Karpas-422 (cell line): ENCODE data around the gene ALPL. TPM values are rescaled to one million over a fixed set of nuclear protein-coding genes. Genes with fewer than 3 reads are reported as not detected.
A peak's percentile ranks its signal among the peaks of the same experiment; 100 is the strongest.
"Not testable (repeated sequence)": the region's sequence is repeated elsewhere in the genome, so short reads cannot be mapped to it uniquely, and the experiment has no call there.

ENCODE experiments used
- DNase-seq: peaks from one replicate; pipeline ENCODE4 v3.0.0-alpha.2; 2015
- H2AFZ ChIP-seq: fragments of 200-600 bp; sonication (generic); 2 replicates; pipeline ENCODE4 v1.6.1; 2014; ENCODE audit warnings: antibody characterized with exemption, low read length, mixed read lengths
- H3K27ac ChIP-seq: fragments of 200-600 bp; sonication (generic); 2 replicates; pipeline ENCODE4 v1.5.1; 2014; ENCODE audit warnings: mild to moderate bottlenecking, low read length, moderate library complexity
- H3K27me3 ChIP-seq: fragments of 200-600 bp; sonication (generic); 2 replicates; pipeline ENCODE4 v1.6.1; 2014; ENCODE audit warnings: low read length, mixed read lengths
- H3K36me3 ChIP-seq: fragments of 200-600 bp; sonication (generic); 2 replicates; pipeline ENCODE4 v1.6.1; 2014; ENCODE audit warnings: low read length, mixed read lengths; ENCODE audit not compliant: insufficient read depth
- H3K4me1 ChIP-seq: fragments of 200-600 bp; sonication (generic); 2 replicates; pipeline ENCODE4 v1.6.1; 2014; ENCODE audit warnings: mild to moderate bottlenecking, low read length, mixed read lengths
- H3K4me2 ChIP-seq: fragments of 200-600 bp; sonication (generic); 2 replicates; pipeline ENCODE4 v1.6.1; 2014; ENCODE audit warnings: low read length, low read depth, mild to moderate bottlenecking; ENCODE audit not compliant: poor library complexity, severe bottlenecking
- H3K4me3 ChIP-seq: fragments of 200-600 bp; sonication (generic); 2 replicates; pipeline ENCODE4 v1.5.1; 2014; ENCODE audit warnings: mild to moderate bottlenecking, antibody characterized with exemption, low read length, mixed read lengths
- H3K79me2 ChIP-seq: fragments of 200-600 bp; sonication (generic); 2 replicates; pipeline ENCODE4 v1.6.1; 2014; ENCODE audit warnings: mild to moderate bottlenecking, low read length, mixed read lengths
- H3K9ac ChIP-seq: fragments of 200-600 bp; sonication (generic); 2 replicates; pipeline ENCODE4 v1.6.0; 2014; ENCODE audit warnings: low read length
- H3K9me2 ChIP-seq: fragments of 200-600 bp; sonication (generic), shearing (Covaris generic); replicated peaks from 2 replicates; pipeline ENCODE4 v1.6.0; 2014; ENCODE audit warnings: mild to moderate bottlenecking, low read length, moderate library complexity; ENCODE audit not compliant: insufficient read depth
- H3K9me3 ChIP-seq: fragments of 300-700, 200-600 bp; sonication (generic); 2 replicates; pipeline ENCODE4 v1.6.1; 2014; ENCODE audit warnings: low read length, mixed read lengths
- H4K20me1 ChIP-seq: fragments of 200-600 bp; sonication (generic); 2 replicates; pipeline ENCODE4 v1.6.1; 2014; ENCODE audit warnings: mild to moderate bottlenecking, antibody characterized with exemption, low read length, low read depth; ENCODE audit not compliant: insufficient read depth
- total RNA-seq: library from RNA; depleted of rRNA; stranded (reverse); fragments of >200 nt; shearing (Covaris generic); gene quantifications from 2 replicates; pipeline ENCODE4 v1.2.3, GENCODE V29; 2014; ENCODE audit warnings: low replicate concordance; rRNA removed

Gene ALPL
- 0.36 TPM in 1 of 2 replicates, not detected in the other for total RNA-seq

- DNase-seq: no peak
- Histone ChIP-seq H2AFZ (peak within 1 kb of the TSS; percentile 75), H3K9me2 (no peaks in the 10 kb centered on the region), H3K9ac (peak within 1 kb of the TSS; percentile 42), H3K27me3 (no peaks in the 10 kb centered on the region), H3K4me1 (peaks cover 45% of the 10 kb centered on the region), H3K79me2 (no peaks in the 10 kb centered on the region), H3K4me2 (peak within 1 kb of the TSS; percentile 22), H3K36me3 (no peaks in the 10 kb centered on the region), H3K4me3 (no peak within 1 kb of the TSS; the same call in 1 of the 2 replicates), H4K20me1 (no peaks in the 10 kb centered on the region), H3K27ac (no peak within 1 kb of the TSS), H3K9me3 (no peaks in the 10 kb centered on the region)
Observed at GRCh38 chr1:21509351-21510112, at the start of gene ALPL. Gene ALPL (plus strand): TSS chr1:21509423. CDS start chr1:21554082, 44,659 bp downstream.

DNA sequence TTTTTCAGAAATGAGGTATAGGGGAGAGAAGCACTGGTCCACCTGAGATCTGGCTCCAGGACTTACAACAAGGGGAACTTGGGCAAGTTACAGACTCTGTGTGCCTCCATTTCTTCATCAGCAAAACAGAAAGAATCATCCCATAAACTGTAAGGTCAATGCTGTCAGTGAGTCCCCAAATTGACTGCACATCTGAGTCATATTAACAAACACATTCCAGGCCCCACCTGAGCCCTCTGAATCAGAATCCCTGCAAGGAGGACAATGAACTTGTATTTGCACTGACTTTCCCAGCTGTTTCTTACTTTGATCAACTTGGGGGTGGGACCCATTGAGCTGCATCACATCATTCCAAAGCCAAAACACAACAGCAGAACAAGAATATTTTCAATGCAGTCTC is 44.1 kb upstream of the ALPL start:
- H3K27me3 ChIP-seq, H3K79me2 ChIP-seq, H4K20me1 ChIP-seq, H3K27ac ChIP-seq, DNase-seq, H3K9me2 ChIP-seq, H2AFZ ChIP-seq, H3K4me2 ChIP-seq, H3K4me3 ChIP-seq, H3K9me3 ChIP-seq, H3K36me3 ChIP-seq, H3K9ac ChIP-seq, H3K4me1 ChIP-seq: not testable (repeated sequence)

DNA sequence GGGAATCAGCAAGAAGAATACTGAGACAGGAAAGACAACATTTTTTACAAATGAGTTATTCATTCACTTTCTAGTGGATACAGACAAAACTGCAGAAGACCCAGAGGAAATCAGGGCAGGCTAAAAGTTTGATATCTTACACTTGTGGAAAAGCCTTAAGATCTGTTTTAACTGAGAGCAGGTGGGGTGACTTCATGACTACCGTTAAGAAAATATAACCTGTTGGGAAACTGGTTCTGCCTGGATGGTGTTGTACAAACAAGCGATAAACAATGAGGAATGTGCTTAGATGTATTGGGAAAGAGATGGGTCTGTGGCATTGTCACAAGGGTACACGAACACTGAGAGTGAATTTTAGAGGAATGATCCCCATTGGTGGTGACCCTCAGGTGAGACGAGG is 41.3 kb upstream of the ALPL start:
- not testable (repeated sequence) for H3K4me2 ChIP-seq, H3K79me2 ChIP-seq, H3K9me2 ChIP-seq, H3K27me3 ChIP-seq, H3K27ac ChIP-seq, H3K9ac ChIP-seq, H3K4me3 ChIP-seq, H2AFZ ChIP-seq, H3K36me3 ChIP-seq, H4K20me1 ChIP-seq, H3K4me1 ChIP-seq, H3K9me3 ChIP-seq
- DNase-seq: peak; percentile 20

- Histone ChIP-seq H3K4me3 (no peak overlapping the region), H3K36me3 (no peaks in the 10 kb centered on the region), H2AFZ (no peak overlapping the region), H3K9me3 (no peaks in the 10 kb centered on the region), H3K9ac (no peak overlapping the region), H3K27ac (no peak overlapping the region), H3K4me1 (no peaks in the 10 kb centered on the region), H3K4me2 (no peak overlapping the region), H4K20me1 (no peaks in the 10 kb centered on the region), H3K27me3 (no peaks in the 10 kb centered on the region), H3K9me2 (no peaks in the 10 kb centered on the region), H3K79me2 (no peaks in the 10 kb centered on the region)
- peak; percentile 82 for DNase-seq
Observed at GRCh38 chr1:21468599-21468998, 40.6 kb upstream of the ALPL start.

DNA sequence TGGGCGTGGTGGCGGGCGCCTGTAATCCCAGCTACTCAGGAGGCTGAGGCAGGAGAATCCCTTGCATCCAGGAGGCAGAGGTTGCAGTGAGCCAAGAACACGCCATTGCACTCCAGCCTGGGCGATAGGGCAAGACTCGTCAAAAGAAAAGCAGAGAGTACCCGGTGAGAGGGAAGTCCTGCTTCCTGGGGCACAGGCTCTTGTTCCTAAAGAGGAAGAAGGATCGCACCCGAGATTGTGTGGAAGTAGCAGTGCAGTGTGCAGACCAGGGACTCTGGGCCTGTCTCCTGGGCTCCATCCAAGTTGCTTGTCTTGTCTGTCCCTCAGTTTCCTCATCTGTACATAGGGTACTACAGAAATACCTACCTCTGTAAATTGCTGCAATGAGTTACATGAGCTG is 39.6 kb upstream of the ALPL start:
- no peak overlapping the region for H3K27ac ChIP-seq
- no peaks in the 10 kb centered on the region for H3K4me1 ChIP-seq
- H3K9me3 ChIP-seq: no peaks in the 10 kb centered on the region
- H3K36me3 ChIP-seq: no peaks in the 10 kb centered on the region
- H3K9ac ChIP-seq: no peak overlapping the region
- H3K4me2 ChIP-seq: no peak overlapping the region
- H3K79me2 ChIP-seq: no peaks in the 10 kb centered on the region
- DNase-seq: no peak
- no peak overlapping the region for H2AFZ ChIP-seq
- no peak overlapping the region for H3K4me3 ChIP-seq
- H3K27me3 ChIP-seq: no peaks in the 10 kb centered on the region
- H4K20me1 ChIP-seq: no peaks in the 10 kb centered on the region
- H3K9me2 ChIP-seq: no peaks in the 10 kb centered on the region

- Histone ChIP-seq H2AFZ (no peak overlapping the region), H3K4me2 (no peak overlapping the region), H3K9me2 (no peaks in the 10 kb centered on the region), H3K27me3 (no peaks in the 10 kb centered on the region), H3K4me3 (no peak overlapping the region), H3K36me3 (no peaks in the 10 kb centered on the region), H4K20me1 (no peaks in the 10 kb centered on the region), H3K9ac (no peak overlapping the region), H3K4me1 (no peaks in the 10 kb centered on the region), H3K79me2 (no peaks in the 10 kb centered on the region), H3K27ac (no peak overlapping the region), H3K9me3 (no peaks in the 10 kb centered on the region)
- no peak for DNase-seq
Observed at GRCh38 chr1:21472861-21473260, 36.4 kb upstream of the ALPL start.

GRCh38 chr1:21478356-21478755 is 30.9 kb upstream of the ALPL start:
- Histone ChIP-seq H3K9ac (no peak overlapping the region), H3K9me3 (no peaks in the 10 kb centered on the region), H3K36me3 (no peaks in the 10 kb centered on the region), H3K4me3 (no peak overlapping the region), H3K9me2 (no peaks in the 10 kb centered on the region), H3K27ac (no peak overlapping the region), H3K4me2 (no peak overlapping the region), H3K79me2 (no peaks in the 10 kb centered on the region), H3K4me1 (no peaks in the 10 kb centered on the region), H2AFZ (no peak overlapping the region), H3K27me3 (no peaks in the 10 kb centered on the region), H4K20me1 (no peaks in the 10 kb centered on the region)
- no peak for DNase-seq

DNA sequence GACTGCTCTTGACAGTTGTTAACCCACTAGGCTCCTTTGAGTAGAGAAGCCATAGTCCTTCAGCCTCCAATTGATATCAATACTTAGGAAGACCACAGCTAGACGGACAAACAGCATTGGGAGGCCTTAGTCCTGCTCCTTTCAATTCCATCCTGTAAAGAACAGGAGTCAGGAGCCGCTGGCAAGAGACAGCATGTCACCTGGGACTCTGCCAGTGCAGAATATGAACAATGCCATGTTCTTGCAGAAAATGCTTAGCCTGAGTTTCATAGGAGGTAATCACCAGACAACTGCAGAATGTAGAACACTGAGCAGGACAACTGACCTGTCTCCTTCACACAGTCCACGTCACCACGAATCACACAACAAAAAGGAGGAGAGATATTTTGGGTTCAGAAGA is 25.3 kb upstream of the ALPL start:
- not testable (repeated sequence) for DNase-seq, H3K27me3 ChIP-seq, H3K27ac ChIP-seq, H3K4me2 ChIP-seq, H3K36me3 ChIP-seq, H3K9me3 ChIP-seq, H4K20me1 ChIP-seq, H3K4me1 ChIP-seq, H3K79me2 ChIP-seq, H2AFZ ChIP-seq, H3K9ac ChIP-seq, H3K9me2 ChIP-seq, H3K4me3 ChIP-seq
